Measurements from ENCODE around the gene TKFC.

TKFC gene

DNA sequence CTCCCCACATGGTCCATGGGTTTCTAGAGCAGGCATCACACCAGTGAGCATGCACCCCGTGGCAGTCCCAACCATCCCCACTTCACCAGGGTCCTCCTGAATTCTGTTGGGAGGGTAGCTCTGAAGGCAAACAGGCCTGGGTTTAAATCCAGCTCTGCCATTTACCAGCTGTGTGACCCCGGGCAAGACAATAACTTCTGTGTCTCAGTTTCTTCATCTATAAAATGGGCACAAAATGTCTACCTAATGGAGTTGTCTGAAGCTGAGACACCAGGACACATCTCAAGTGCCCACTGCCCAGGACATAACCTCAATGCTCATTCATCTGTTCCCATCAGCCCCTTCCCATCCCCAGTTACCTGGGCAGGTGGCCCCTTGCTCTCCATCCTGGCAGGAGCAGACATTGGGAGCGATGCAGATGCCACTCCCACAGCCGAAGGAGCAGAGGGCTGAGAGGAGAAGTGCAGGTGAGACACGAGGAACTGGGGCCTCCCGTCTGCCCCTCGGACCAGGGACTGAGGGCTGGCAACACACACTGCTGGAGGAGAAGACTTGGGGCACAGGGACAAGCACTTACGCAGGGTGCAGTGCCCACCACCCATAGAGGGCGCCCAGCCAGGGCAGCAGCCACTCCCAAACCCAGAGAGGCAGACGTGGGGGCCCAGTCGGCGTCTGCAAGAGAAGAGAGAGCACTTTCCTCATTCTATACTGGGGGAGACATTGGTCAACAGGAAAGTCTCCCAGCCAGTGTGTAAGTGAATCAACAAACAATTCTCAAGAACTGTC, 41.9 kb upstream of the TKFC start:
- no peak overlapping the region for H3K14ac ChIP-seq (ENCODE audit: low read length in 2 of 2)
- peaks cover 29% of the 10 kb centered on the region for H3K4me1 ChIP-seq (ENCODE audit: control insufficient read depth, insufficient read depth, low read depth, low read length)
- H3K4me2 ChIP-seq (ENCODE audit: low read length, poor library complexity, severe bottlenecking) = no peak overlapping the region
- H3K27me3 ChIP-seq (ENCODE audit: control insufficient read depth in 1 of 2, insufficient read depth in 1 of 2, low read length in 2 of 2) = peaks cover 0 to 6% of the 10 kb centered on the region in 2 experiments
- no peak overlapping the region for H3K9ac ChIP-seq (ENCODE audit: low read length)
- H2BK12ac ChIP-seq (ENCODE audit: low read length in 2 of 2) = no peak overlapping the region
- 86% methylated on average over 12 of the region's 12 CpGs for WGBS
- no peak overlapping the region for H4K91ac ChIP-seq (ENCODE audit: low read length)
- no peak overlapping the region for H2BK5ac ChIP-seq (ENCODE audit: low read depth, low read length, poor library complexity, severe bottlenecking)
- H3K9me3 ChIP-seq (ENCODE audit: control insufficient read depth, low read length) = no peaks in the 10 kb centered on the region
- H3K4me3 ChIP-seq (ENCODE audit: insufficient read depth in 1 of 2, low read depth in 1 of 2, low read length in 2 of 2) = no peak overlapping the region
- H3K27ac ChIP-seq (ENCODE audit: low read length, poor library complexity, severe bottlenecking) = no peak overlapping the region
- peaks cover 5% of the 10 kb centered on the region for H3K79me1 ChIP-seq (replicated peaks; ENCODE audit: low read length, poor library complexity, severe bottlenecking)
- no peak overlapping the region for H2BK15ac ChIP-seq (ENCODE audit: low read depth, poor library complexity, severe bottlenecking)
- no peak overlapping the region for H2AK5ac ChIP-seq (ENCODE audit: low read length, severe bottlenecking)
- H3K36me3 ChIP-seq (ENCODE audit: control insufficient read depth in 1 of 2, insufficient read depth in 2 of 2, low read depth in 1 of 2, low read length in 2 of 2) = peaks cover 23 to 49% of the 10 kb centered on the region in 2 experiments
- no peak overlapping the region for H2BK120ac ChIP-seq (ENCODE audit: low read depth, low read length)
- DNase-seq = no peak
- H3K4ac ChIP-seq (ENCODE audit: low read depth in 1 of 2, low read length in 2 of 2) = no peak overlapping the region
- no peak overlapping the region for H2AFZ ChIP-seq (ENCODE audit: low read depth, low read length)
- no peak overlapping the region for H3K23ac ChIP-seq (ENCODE audit: low read length in 2 of 2)
- H3K18ac ChIP-seq (ENCODE audit: low read depth in 1 of 2, low read length in 2 of 2) = no peak overlapping the region
- H4K8ac ChIP-seq (ENCODE audit: low read length) = no peak overlapping the region

DNA sequence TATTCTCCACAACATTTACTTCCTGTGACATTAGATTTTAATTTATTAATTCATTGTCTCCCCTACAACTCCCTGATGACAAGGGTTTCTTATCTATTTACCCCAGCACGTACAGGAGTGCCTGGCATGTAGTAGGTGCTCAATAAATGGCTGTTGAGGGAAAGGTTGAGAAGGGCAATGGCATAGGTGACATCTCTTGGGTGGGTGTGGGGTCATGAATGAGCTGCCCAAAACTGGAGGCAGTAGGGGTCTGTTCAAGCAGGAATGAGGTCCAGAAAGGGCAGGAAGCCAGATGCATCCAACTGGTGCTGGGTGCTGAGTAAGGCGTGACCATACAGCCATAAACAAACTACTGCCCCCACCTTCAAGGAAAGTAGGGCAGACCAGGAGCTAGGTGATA, 40.7 kb upstream of the TKFC start:
- DNase-seq = no peak
- 89% methylated on average over 1 of the region's 2 CpGs for WGBS
- H2BK120ac ChIP-seq (ENCODE audit: low read depth, low read length) = no peak overlapping the region
- peaks cover 32% of the 10 kb centered on the region for H3K4me1 ChIP-seq (ENCODE audit: control insufficient read depth, insufficient read depth, low read depth, low read length)
- H2BK12ac ChIP-seq (ENCODE audit: low read length in 2 of 2) = no peak overlapping the region
- no peak overlapping the region for H3K27ac ChIP-seq (ENCODE audit: low read length, poor library complexity, severe bottlenecking)
- H2BK15ac ChIP-seq (ENCODE audit: low read depth, poor library complexity, severe bottlenecking) = no peak overlapping the region
- no peak overlapping the region for H3K4me3 ChIP-seq (ENCODE audit: insufficient read depth in 1 of 2, low read depth in 1 of 2, low read length in 2 of 2)
- no peak overlapping the region for H3K23ac ChIP-seq (ENCODE audit: low read length in 2 of 2)
- H3K14ac ChIP-seq (ENCODE audit: low read length in 2 of 2) = peak overlapping the region in 1 of 2 experiments; percentile 76
- peaks cover 5% of the 10 kb centered on the region for H3K79me1 ChIP-seq (replicated peaks; ENCODE audit: low read length, poor library complexity, severe bottlenecking)
- no peak overlapping the region for H4K8ac ChIP-seq (ENCODE audit: low read length)
- H3K9me3 ChIP-seq (ENCODE audit: control insufficient read depth, low read length) = no peaks in the 10 kb centered on the region
- no peak overlapping the region for H3K4me2 ChIP-seq (ENCODE audit: low read length, poor library complexity, severe bottlenecking)
- H3K9ac ChIP-seq (ENCODE audit: low read length) = no peak overlapping the region
- peaks cover 0 to 6% of the 10 kb centered on the region in 2 experiments for H3K27me3 ChIP-seq (ENCODE audit: control insufficient read depth in 1 of 2, insufficient read depth in 1 of 2, low read length in 2 of 2)
- peaks cover 18 to 42% of the 10 kb centered on the region in 2 experiments for H3K36me3 ChIP-seq (ENCODE audit: control insufficient read depth in 1 of 2, insufficient read depth in 2 of 2, low read depth in 1 of 2, low read length in 2 of 2)
- no peak overlapping the region for H2AK5ac ChIP-seq (ENCODE audit: low read length, severe bottlenecking)
- H2AFZ ChIP-seq (ENCODE audit: low read depth, low read length) = no peak overlapping the region
- H4K91ac ChIP-seq (ENCODE audit: low read length) = no peak overlapping the region
- H3K18ac ChIP-seq (ENCODE audit: low read depth in 1 of 2, low read length in 2 of 2) = no peak overlapping the region
- H2BK5ac ChIP-seq (ENCODE audit: low read depth, low read length, poor library complexity, severe bottlenecking) = no peak overlapping the region
- H3K4ac ChIP-seq (ENCODE audit: low read depth in 1 of 2, low read length in 2 of 2) = no peak overlapping the region

DNA sequence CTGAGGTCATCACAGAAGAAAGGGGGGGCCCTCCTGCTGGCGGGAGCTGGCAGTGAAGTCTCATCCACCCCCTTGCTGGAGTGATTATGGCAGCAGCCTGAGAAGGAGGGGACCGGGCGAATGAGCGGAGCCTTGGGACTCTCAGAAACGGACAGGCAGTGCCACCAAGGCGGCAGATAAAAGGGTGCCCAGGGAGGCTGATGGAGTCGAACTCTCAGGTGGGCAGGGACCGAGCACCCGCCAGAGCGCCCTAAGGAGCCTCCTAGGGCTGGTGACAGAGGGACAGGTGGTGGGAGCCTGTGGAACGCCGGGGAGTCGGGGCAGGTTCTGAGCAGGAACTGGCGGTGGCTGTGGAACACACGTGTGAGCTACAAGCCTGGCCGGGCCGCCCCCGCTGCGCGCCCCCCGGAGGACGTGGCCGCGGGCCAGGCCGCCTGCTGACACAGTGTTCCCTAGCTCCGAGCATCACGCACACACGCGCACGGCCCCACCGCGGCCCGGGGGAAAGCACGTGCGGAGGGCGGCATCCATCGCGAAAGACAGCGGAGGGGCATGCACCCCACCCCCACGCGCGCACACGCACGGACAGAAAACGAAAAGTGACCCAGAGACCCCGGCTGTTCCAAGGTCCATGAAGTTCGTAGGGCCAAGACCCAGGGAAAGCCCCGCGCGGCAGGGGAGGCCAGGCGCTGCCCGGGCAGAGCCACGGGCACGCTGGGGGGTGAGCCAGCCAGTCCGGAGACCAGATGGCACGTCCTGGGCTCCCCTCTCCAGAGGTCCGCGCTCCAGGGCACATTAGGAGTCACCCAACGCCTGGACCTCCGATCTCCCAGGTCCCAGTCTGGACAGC, 38.9 kb upstream of the TKFC start:
- H3K9me3 ChIP-seq (ENCODE audit: control insufficient read depth, low read length) = no peaks in the 10 kb centered on the region
- peak overlapping the region in 1 of 2 experiments; percentile 95 for H3K23ac ChIP-seq (ENCODE audit: low read length in 2 of 2)
- peaks cover 5% of the 10 kb centered on the region for H3K79me1 ChIP-seq (replicated peaks; ENCODE audit: low read length, poor library complexity, severe bottlenecking)
- peak overlapping the region; percentile 98 for H3K4me2 ChIP-seq (ENCODE audit: low read length, poor library complexity, severe bottlenecking)
- H3K4ac ChIP-seq (ENCODE audit: low read depth in 1 of 2, low read length in 2 of 2) = peak overlapping the region; percentile 6 to 19
- peak overlapping the region in 1 of 2 experiments; percentile 26 for H3K14ac ChIP-seq (ENCODE audit: low read length in 2 of 2)
- H2AFZ ChIP-seq (ENCODE audit: low read depth, low read length) = peak overlapping the region; percentile 36
- H3K9ac ChIP-seq (ENCODE audit: low read length) = peak overlapping the region; percentile 97
- H2BK15ac ChIP-seq (ENCODE audit: low read depth, poor library complexity, severe bottlenecking) = peak overlapping the region; percentile 26
- H4K8ac ChIP-seq (ENCODE audit: low read length) = peak overlapping the region; percentile 73
- peak overlapping the region; percentile 57 for H4K91ac ChIP-seq (ENCODE audit: low read length)
- peaks cover 31% of the 10 kb centered on the region for H3K4me1 ChIP-seq (ENCODE audit: control insufficient read depth, insufficient read depth, low read depth, low read length)
- H3K4me3 ChIP-seq (ENCODE audit: insufficient read depth in 1 of 2, low read depth in 1 of 2, low read length in 2 of 2) = peak overlapping the region; percentile 53 to 87
- H2BK12ac ChIP-seq (ENCODE audit: low read length in 2 of 2) = peak overlapping the region in 1 of 2 experiments; percentile 45
- H3K27me3 ChIP-seq (ENCODE audit: control insufficient read depth in 1 of 2, insufficient read depth in 1 of 2, low read length in 2 of 2) = peaks cover 0 to 6% of the 10 kb centered on the region in 2 experiments
- no peak overlapping the region for H2AK5ac ChIP-seq (ENCODE audit: low read length, severe bottlenecking)
- no peak overlapping the region for H2BK5ac ChIP-seq (ENCODE audit: low read depth, low read length, poor library complexity, severe bottlenecking)
- no peak overlapping the region for H2BK120ac ChIP-seq (ENCODE audit: low read depth, low read length)
- under 1% methylated on average over 60 of the region's 60 CpGs for WGBS
- H3K27ac ChIP-seq (ENCODE audit: low read length, poor library complexity, severe bottlenecking) = no peak overlapping the region
- DNase-seq = peak; percentile 55
- peak overlapping the region; percentile 72 to 89 for H3K18ac ChIP-seq (ENCODE audit: low read depth in 1 of 2, low read length in 2 of 2)
- H3K36me3 ChIP-seq (ENCODE audit: control insufficient read depth in 1 of 2, insufficient read depth in 2 of 2, low read depth in 1 of 2, low read length in 2 of 2) = peaks cover 16 to 34% of the 10 kb centered on the region in 2 experiments

Data from mesenchymal stem cell (in vitro differentiated cells and primary cell).